PFSK-1 (cell line): ENCODE results near the gene PRH2.

Source experiments
- POLR2AphosphoS5 ChIP-seq: IDR thresholded peaks from 2 replicates; pipeline ENCODE4 v1.6.1; 2012; ENCODE audit warnings: low read depth, mild to moderate bottlenecking, control low read depth, low read length, moderate library complexity
- TAF1 ChIP-seq: IDR thresholded peaks from 2 replicates; pipeline ENCODE4 v1.6.1; 2012; ENCODE audit warnings: low read length, control low read depth, borderline replicate concordance; ENCODE audit not compliant: insufficient read depth

GRCh38 chr12:10959804-10960203, 30.8 kb downstream of the PRH2 start:
- TF ChIP-seq POLR2AphosphoS5 (no peak), TAF1 (no peak)
